Left forelimb (tissue), 1 donor: ENCODE results near the gene ARMC9.
"Not testable (repeated sequence)": the region's sequence is repeated elsewhere in the genome, so short reads cannot be mapped to it uniquely, and the experiment has no call there.

Experiments used
- DNase-seq: peaks from one replicate; pipeline ENCODE4 v3.0.0-alpha.2; 2018; ENCODE audit warnings: low spot score

Gene ARMC9

GRCh38 chr2:231343006-231343710 lies 144.7 kb downstream of the ARMC9 start:
- no peak for DNase-seq

- DNase-seq: no peak
Observed at GRCh38 chr2:231343988-231344387, 145.6 kb downstream of the ARMC9 start.

- no peak for DNase-seq
Observed at GRCh38 chr2:231344851-231345250, 146.4 kb downstream of the ARMC9 start.

- DNase-seq: no peak
Observed at GRCh38 chr2:231347081-231347480, 148.7 kb downstream of the ARMC9 start.

GRCh38 chr2:231347638-231348037 lies 149.2 kb downstream of the ARMC9 start:
- no peak for DNase-seq

- DNase-seq: no peak
Observed at GRCh38 chr2:231348173-231348572, 149.7 kb downstream of the ARMC9 start.

- DNase-seq: no peak
Observed at GRCh38 chr2:231348704-231349373, 150.4 kb downstream of the ARMC9 start.

GRCh38 chr2:231349374-231349735 lies 150.9 kb downstream of the ARMC9 start:
- not testable (repeated sequence) for DNase-seq

GRCh38 chr2:231351648-231352047 lies 153.2 kb downstream of the ARMC9 start:
- DNase-seq: no peak

- no peak for DNase-seq
Observed at GRCh38 chr2:231353469-231353868, 155.0 kb downstream of the ARMC9 start.

GRCh38 chr2:231355508-231356465 lies 157.4 kb downstream of the ARMC9 start:
- DNase-seq: no peak

- no peak for DNase-seq
Observed at GRCh38 chr2:231356466-231356844, 158.0 kb downstream of the ARMC9 start.

GRCh38 chr2:231357048-231357447 lies 158.6 kb downstream of the ARMC9 start:
- DNase-seq: no peak

GRCh38 chr2:231357931-231358330 lies 159.5 kb downstream of the ARMC9 start:
- DNase-seq: no peak

- DNase-seq: no peak
Observed at GRCh38 chr2:231359441-231359840, 161.0 kb downstream of the ARMC9 start.

- DNase-seq: no peak
Observed at GRCh38 chr2:231359948-231360347, 161.5 kb downstream of the ARMC9 start.

GRCh38 chr2:231360401-231360800 lies 162.0 kb downstream of the ARMC9 start:
- no peak for DNase-seq

GRCh38 chr2:231360881-231361371 lies 162.5 kb downstream of the ARMC9 start:
- no peak for DNase-seq

- peak; percentile 26 for DNase-seq
Observed at GRCh38 chr2:231361701-231362554, 163.5 kb downstream of the ARMC9 start.

- no peak for DNase-seq
Observed at GRCh38 chr2:231362555-231363184, 164.2 kb downstream of the ARMC9 start.

GRCh38 chr2:231364061-231364460 lies 165.6 kb downstream of the ARMC9 start:
- no peak for DNase-seq
